Measurements from ENCODE around the gene SPTB. TPM values are rescaled to one million over a fixed set of nuclear protein-coding genes. Genes with fewer than 3 reads are reported as not detected.

SPTB gene
- total RNA-seq, 1 donor from 2014 or later, result 18.2 TPM

- peak; percentile 63 for DNase-seq
Measured at GRCh38 chr14:64764641-64765520, 114.8 kb downstream of the SPTB start.

GRCh38 chr14:64763801-64764621 is 115.7 kb downstream of the SPTB start:
- DNase-seq, result no peak

- DNase-seq, result no peak
Measured at GRCh38 chr14:64763085-64763782, 116.5 kb downstream of the SPTB start.

DNA sequence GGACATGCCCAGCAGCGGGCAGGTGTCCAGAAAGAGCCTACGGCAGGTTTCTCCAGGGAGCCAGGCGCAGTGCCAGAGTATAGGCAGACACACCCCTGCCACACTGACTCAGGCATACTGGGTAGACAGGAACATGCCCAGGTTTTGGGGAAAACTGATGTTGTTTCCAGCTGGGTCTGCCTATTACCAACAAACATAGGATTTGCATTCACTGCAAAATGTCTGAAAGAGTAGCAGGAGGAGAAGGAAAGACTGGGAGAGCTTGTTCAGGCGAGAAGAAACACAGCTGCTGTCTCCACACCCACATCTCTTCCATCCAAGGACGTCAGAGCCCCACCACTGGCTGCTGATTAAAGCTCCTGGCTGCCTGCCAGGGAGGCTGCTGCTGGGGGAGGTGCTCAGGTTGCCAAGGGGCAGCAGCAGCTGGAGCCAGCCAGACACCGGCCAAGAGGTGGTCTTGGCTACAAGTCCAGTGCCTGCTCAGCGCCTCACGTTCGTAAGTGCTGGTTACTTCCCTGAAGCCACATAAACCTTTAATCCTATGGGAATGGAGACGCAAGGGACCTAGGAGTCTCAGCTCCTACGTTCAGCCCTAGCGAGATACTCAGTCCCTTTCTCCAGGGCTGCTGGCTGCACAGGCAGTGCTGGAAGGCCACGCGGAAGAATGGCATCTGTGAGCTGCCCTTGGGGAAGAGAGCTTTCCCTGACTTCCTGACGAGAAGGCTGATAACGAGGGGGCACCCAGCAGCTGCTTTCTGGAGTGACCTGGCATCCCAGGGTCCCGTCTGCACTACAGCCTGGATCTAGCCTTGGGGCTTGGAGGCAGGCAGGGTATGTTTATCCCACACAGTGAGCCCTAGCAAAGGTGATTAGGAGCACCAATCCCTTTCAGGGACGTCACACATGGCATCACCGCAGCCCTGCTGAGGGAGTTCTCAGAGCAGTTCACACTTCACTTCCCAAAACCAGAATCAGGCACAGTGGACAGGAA is 117.4 kb downstream of the SPTB start:
- DNase-seq, result peak; percentile 64

- DNase-seq, result no peak
Measured at GRCh38 chr14:64761441-64762043, 118.2 kb downstream of the SPTB start.

DNA sequence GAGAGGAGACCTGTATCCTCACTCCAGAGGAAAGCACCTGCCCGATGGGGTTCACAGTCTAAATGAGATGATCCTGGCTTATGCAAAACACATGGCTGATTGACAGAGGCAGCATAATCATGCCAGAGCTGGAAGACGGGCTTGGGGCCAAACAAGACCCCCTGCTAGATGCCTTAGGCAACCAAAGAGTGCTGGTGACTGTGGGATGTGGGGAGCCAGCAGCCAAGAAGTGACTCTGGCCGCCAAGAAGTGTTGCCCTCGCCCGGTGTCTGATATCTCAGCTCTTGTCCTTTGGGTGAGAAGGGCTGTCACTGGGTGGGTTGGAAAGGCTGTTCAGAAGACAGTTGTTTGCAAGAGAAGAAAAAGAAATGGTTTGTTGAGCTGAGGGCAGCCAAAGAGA is 118.8 kb downstream of the SPTB start:
- no peak for DNase-seq

- DNase-seq, result no peak
Measured at GRCh38 chr14:64760146-64760755, 119.5 kb downstream of the SPTB start.

- no peak for DNase-seq
Measured at GRCh38 chr14:64759555-64759938, 120.2 kb downstream of the SPTB start.

GRCh38 chr14:64758691-64759554 is 120.8 kb downstream of the SPTB start:
- DNase-seq, result no peak

- DNase-seq, result no peak
Measured at GRCh38 chr14:64758025-64758521, 121.6 kb downstream of the SPTB start.

- no peak for DNase-seq
Measured at GRCh38 chr14:64757601-64758000, 122.1 kb downstream of the SPTB start.

DNA sequence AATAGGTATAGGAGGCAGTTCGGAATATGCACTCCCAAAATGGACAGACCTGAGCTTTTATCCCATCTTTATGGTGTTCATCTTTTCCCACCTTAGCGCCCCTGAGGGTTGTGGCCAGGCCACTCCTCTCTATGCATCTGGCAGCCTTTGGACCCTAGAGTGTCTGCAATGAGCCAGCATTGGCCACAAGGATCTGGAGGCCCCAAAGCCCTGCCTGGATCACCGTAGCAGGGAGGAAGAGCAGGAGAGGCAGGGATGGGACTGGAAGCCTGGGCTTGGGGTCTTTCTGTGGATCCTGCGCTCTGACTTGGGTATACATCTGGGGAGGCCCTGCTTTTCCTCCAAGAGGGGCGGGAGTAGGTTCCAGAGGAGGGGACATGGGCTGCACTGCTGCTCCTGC is 123.0 kb downstream of the SPTB start:
- DNase-seq, result no peak

DNA sequence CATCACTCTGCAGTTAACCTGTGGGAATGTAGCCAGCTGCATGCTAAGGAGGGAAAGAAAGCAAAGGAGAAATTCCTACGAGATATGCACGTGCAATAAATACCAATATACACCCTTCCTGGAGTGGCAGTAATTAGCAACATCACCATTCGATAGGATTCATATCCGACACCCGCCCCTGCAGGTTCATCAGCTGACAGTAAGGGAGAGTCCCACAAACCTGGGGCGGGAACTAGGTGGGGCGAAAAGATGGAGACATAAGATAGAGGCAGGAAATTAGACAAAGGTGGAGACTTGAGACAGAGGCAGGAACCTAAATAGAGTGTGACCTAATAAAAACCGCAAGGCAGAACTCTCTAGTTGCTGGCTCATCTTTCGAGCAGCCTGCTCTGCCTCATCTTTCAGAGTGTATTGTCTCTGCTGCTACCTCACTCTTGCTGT is 123.9 kb downstream of the SPTB start:
- DNase-seq, result no peak

- DNase-seq, result no peak
Measured at GRCh38 chr14:64754685-64755084, 125.0 kb downstream of the SPTB start.

GRCh38 chr14:64753999-64754398 is 125.7 kb downstream of the SPTB start:
- no peak for DNase-seq

DNA sequence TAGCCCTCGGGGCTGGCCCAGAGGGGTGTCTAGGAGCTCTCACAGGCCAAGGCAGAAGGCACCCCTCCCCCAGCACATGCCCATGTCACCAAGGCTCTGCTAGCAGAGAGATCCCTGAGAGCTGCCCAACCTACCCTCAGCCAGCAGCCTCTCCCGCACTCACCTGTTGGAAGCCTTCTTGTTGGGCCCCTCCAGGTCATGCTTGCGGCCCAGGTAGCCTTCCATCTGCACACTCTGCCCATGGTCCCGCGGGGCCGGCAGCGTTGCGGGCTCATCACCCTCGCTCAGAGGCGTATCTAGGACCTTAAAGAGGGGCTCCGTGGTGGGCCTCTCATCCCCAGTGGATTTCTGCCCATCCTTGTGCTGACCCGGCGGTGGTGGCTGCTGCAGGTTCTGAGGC is 126.3 kb downstream of the SPTB start:
- DNase-seq, result no peak

DNA sequence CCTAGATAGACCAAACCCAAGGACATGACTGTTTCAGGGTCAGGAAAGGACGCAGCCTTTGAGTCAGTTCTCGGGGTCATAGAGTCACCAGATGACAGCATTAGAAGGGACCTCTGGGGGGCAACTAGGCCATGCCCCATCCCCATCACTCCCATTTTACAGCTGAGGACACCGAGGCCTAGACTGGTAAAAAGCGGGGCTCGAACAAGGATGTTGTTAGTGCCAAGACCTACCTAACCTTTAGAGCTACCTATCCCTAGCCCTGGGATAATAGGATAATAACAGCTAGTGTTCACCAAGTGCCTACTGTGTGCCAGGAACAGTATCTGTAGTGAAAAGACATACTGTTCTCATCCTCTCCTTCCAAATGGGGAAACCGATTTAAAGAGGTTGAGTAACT is 126.8 kb downstream of the SPTB start:
- no peak for DNase-seq

DNA sequence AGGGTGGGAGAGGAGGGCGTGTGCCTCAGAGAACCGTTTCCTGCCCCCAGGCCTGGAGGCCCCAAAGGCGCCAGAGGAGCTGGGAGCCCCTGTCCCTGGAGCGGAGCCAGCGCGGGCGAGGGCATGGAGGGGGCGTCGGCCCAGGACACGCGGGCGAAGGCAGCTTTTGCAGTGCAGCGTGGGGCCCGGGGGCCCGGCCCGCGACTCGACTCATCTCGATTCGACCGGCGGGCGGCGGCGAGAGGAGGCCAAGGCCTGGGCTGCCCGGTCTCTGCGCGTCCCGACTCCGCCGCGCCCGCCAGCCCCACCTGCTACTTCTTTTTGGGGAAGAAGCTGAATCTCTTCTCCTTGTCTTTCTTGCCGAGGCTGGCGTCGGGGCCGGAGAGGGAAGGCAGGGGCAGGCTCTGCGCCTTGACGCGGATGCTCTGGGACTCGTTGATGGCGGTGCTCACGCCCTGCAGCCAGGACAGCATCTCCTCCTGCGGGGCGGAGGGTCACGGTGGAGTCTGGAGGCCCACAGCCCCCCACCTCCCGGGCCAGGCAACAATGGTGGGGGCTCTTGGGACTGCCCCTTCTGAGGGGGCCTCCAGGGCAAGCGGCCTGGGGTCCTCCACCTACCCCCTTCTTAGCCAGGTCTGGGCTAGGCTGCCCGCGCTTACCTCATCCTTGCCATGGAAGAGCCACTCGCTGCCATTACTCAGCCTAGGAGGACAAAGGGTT is 130.6 kb downstream of the SPTB start:
- DNase-seq, result no peak

DNA sequence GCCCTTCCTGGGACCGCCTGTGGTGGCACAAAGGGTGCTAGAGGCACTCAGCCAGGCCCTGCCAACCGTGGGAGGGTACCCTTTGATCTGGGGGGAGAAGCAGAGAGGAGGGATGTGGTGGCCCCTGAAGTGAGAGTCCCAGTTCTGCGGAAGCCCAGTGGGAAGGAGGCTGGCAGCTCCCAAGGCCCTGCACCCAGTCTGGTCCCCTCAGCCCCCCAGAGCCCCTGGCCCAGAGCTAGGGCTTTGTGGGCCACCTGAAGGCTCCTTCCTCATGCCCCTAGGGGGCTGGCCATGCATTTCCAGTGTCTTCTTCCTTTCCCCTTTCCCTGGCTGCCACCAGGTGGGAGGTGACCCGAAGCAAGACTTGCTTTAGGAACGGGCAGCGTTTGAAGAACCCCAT is 131.2 kb downstream of the SPTB start:
- DNase-seq, result no peak
